GM12875 (cell line): ENCODE measurements around the gene SUSD6.

Experiments used
- H3K4me3 ChIP-seq: one replicate; pipeline ENCODE4 v1.5.1; 2011; ENCODE audit warnings: low read depth, low read length, control low read depth
- CTCF ChIP-seq: IDR thresholded peaks from 2 replicates; pipeline ENCODE4 v1.5.1; 2011; ENCODE audit warnings: low read depth, mild to moderate bottlenecking, control low read depth, inconsistent platforms, low read length, moderate library complexity, borderline replicate concordance; ENCODE audit not compliant: insufficient read depth

SUSD6 gene

GRCh38 chr14:69580009-69580577, 31.3 kb upstream of the SUSD6 start:
- H3K4me3 ChIP-seq = no peak overlapping the region
- peak; percentile 65 for TF ChIP-seq CTCF

- no peak for TF ChIP-seq CTCF
- no peak overlapping the region for H3K4me3 ChIP-seq
Observed at GRCh38 chr14:69581316-69581935, 30.0 kb upstream of the SUSD6 start.

- TF ChIP-seq CTCF = no peak
- no peak overlapping the region for H3K4me3 ChIP-seq
Observed at GRCh38 chr14:69582212-69582611, 29.2 kb upstream of the SUSD6 start.

GRCh38 chr14:69582829-69583228, 28.6 kb upstream of the SUSD6 start:
- no peak overlapping the region for H3K4me3 ChIP-seq
- no peak for TF ChIP-seq CTCF

- H3K4me3 ChIP-seq = no peak overlapping the region
- no peak for TF ChIP-seq CTCF
Observed at GRCh38 chr14:69584389-69584788, 27.0 kb upstream of the SUSD6 start.

- H3K4me3 ChIP-seq = no peak overlapping the region
- TF ChIP-seq CTCF = no peak
Observed at GRCh38 chr14:69586404-69586803, 25.0 kb upstream of the SUSD6 start.

- no peak overlapping the region for H3K4me3 ChIP-seq
- no peak for TF ChIP-seq CTCF
Observed at GRCh38 chr14:69587389-69587788, 24.0 kb upstream of the SUSD6 start.
